Right lobe of liver (tissue), 6 donors: ENCODE measurements around the gene OXCT1. TPM values are rescaled to one million over a fixed set of nuclear protein-coding genes. Genes with fewer than 3 reads are reported as not detected.

Experiments
- ATAC-seq, 4 donors: fragments of 200-7000 bp; cut with Tn5 transposase; one replicate each; pipeline ENCODE4 v1.9.1; 2020; ENCODE audit warnings: mild to moderate bottlenecking in 4 of 4, moderate library complexity in 4 of 4
- DNase-seq, 3 donors: peaks; one replicate each; pipeline ENCODE4 v3.0.0-alpha.2; 2020
- H3K27ac ChIP-seq, 3 donors: fragments of 200-600 bp; one replicate each; pipeline ENCODE4 v1.8.0; 2022
- H3K27me3 ChIP-seq, 2 donors: fragments of 200-600 bp; one replicate each; pipeline ENCODE4 v1.8.0; 2022
- H3K36me3 ChIP-seq, 4 donors: fragments of 200-600 bp; sonication (generic) in 1 of 4; one replicate each; pipeline versions ENCODE4 v1.5.1 to v1.8.0; 2017 to 2022; ENCODE audit warnings: control low read depth in 1 of 4
- H3K4me1 ChIP-seq, 4 donors: fragments of 200-600 bp; sonication (generic) in 1 of 4; one replicate each; pipeline versions ENCODE4 v1.5.1 to v1.8.0; 2017 to 2022; ENCODE audit warnings: control low read depth in 1 of 4
- H3K4me3 ChIP-seq, 3 donors: fragments of 200-600 bp; one replicate each; pipeline ENCODE4 v1.8.0; 2022
- H3K9me3 ChIP-seq, 4 donors: fragments of 200-600 bp; sonication (generic) in 1 of 4; one replicate each; pipeline versions ENCODE4 v1.5.1 to v1.8.0; 2017 to 2022; ENCODE audit warnings: control low read depth in 1 of 4
- CTCF ChIP-seq, 4 donors: fragments of 200-600 bp in 3 of 4; fragments of 450-650 bp in 1 of 4; IDR thresholded peaks; one replicate each; pipeline versions ENCODE4 v1.5.1 to v1.8.0; 2016 to 2022; ENCODE audit warnings: antibody characterized with exemption in 4 of 4, mild to moderate bottlenecking in 2 of 4
- POLR2A ChIP-seq: fragments of 450-650 bp; IDR thresholded peaks from one replicate; pipeline ENCODE4 v1.6.1; 2017; ENCODE audit warnings: antibody characterized with exemption, mild to moderate bottlenecking
- WGBS: methylation state at CpG from one replicate; pipeline ENCODE4 v1.1.6; 2018; ENCODE audit warnings: low coverage, low lambda C conversion rate; ENCODE audit not compliant: insufficient coverage; ENCODE audit errors: missing lambda C conversion rate; 5-methylcytosine and 5-hydroxymethylcytosine counted together
- intact Hi-C, 2 donors: fragments of 100-400 bp; cut with DNase I; formaldehyde crosslinking; loops; one replicate each; pipeline versions ENCODE4 v1.11.2 to v1.14.1; 2022
- total RNA-seq, 6 experiments: library from RNA; depleted of rRNA in 2 of 6; stranded (reverse); fragments of >200 nt in 2 of 6; fragmentation: NEBNext Ultra II Directional in 3 of 6; extraction: Animal tissue kit (Norgen Biotek cat#: 25700) in 3 of 6; gene quantifications; one replicate each; pipeline versions ENCODE4 v1.1.0 to v1.2.4, GENCODE V29; 2016 to 2023
- donor health status: DM: no; HTN: yes; CAD: no.
- donor health status: DM: no; HTN: no; CAD: no.
- donor health status: DM: no; HTN: no; CAD: no.
- donor health status: DM: no; HTN: yes; CAD: no.
- donor health status: DM: no; HTN: yes; CAD: no.

The OXCT1 gene
- total RNA-seq, 6 experiments from 2014 or later: 0.24 to 0.75 (median 0.61) TPM

- Histone ChIP-seq H3K9me3 (peaks cover 0 to 2% (median 0%) of the 10 kb centered on the region in 4 donors), H3K4me1 (peaks cover 0 to 3% (median 0%) of the 10 kb centered on the region in 4 donors), H3K27ac (no peak overlapping the region), H3K27me3 (no peaks in the 10 kb centered on the region), H3K36me3 (no peaks in the 10 kb centered on the region), H3K4me3 (no peak overlapping the region)
- ATAC-seq (no peak), DNase-seq (no peak)
- TF ChIP-seq POLR2A: no peak
- TF ChIP-seq CTCF (IDR thresholded peaks at IDR 0.05): no peak
- WGBS: 71% methylated on average over 5 of the region's 5 CpGs
- intact Hi-C loops: no loop called here
Observed at GRCh38 chr5:41882765-41883164, 12.5 kb upstream of the OXCT1 start.

- H3K27ac ChIP-seq: no peak overlapping the region
- H3K36me3 ChIP-seq: no peaks in the 10 kb centered on the region
- TF ChIP-seq CTCF (IDR thresholded peaks at IDR 0.05) (no peak), POLR2A (no peak)
- DNase-seq (no peak), ATAC-seq (no peak)
- 48% methylated on average over 3 of the region's 3 CpGs for WGBS
- no peak overlapping the region for H3K4me3 ChIP-seq
- no peaks in the 10 kb centered on the region for H3K9me3 ChIP-seq
- no peaks in the 10 kb centered on the region for H3K27me3 ChIP-seq
- intact Hi-C loops: no loop called here
- H3K4me1 ChIP-seq: peaks cover 0 to 3% (median 0%) of the 10 kb centered on the region in 4 donors
Observed at GRCh38 chr5:41878643-41879478, 8.6 kb upstream of the OXCT1 start.

GRCh38 chr5:41878173-41878572 is 7.9 kb upstream of the OXCT1 start:
- no peak for DNase-seq
- no peaks in the 10 kb centered on the region for H3K36me3 ChIP-seq
- TF ChIP-seq CTCF (IDR thresholded peaks at IDR 0.05): no peak
- no peak for TF ChIP-seq POLR2A
- H3K27ac ChIP-seq: no peak overlapping the region
- intact Hi-C loops: no loop called here
- WGBS: 67% methylated on average over 2 of the region's 2 CpGs
- H3K9me3 ChIP-seq: no peaks in the 10 kb centered on the region
- no peak for ATAC-seq
- peaks cover 0 to 3% (median 0%) of the 10 kb centered on the region in 4 donors for H3K4me1 ChIP-seq
- no peak overlapping the region for H3K4me3 ChIP-seq
- H3K27me3 ChIP-seq: no peaks in the 10 kb centered on the region

- DNase-seq: no peak
- TF ChIP-seq CTCF (IDR thresholded peaks at IDR 0.05): no peak
- TF ChIP-seq POLR2A: no peak
- Histone ChIP-seq H3K27me3 (no peaks in the 10 kb centered on the region), H3K4me3 (no peak overlapping the region), H3K4me1 (peaks cover 0 to 3% (median 0%) of the 10 kb centered on the region in 4 donors), H3K9me3 (no peaks in the 10 kb centered on the region), H3K27ac (no peak overlapping the region), H3K36me3 (no peaks in the 10 kb centered on the region)
- intact Hi-C loops: no loop called here
- ATAC-seq: no peak
- 100% methylated on average over 1 of the region's 1 CpG for WGBS
Observed at GRCh38 chr5:41877408-41877807, 7.2 kb upstream of the OXCT1 start.
